SU-DHL-6 (cell line): ENCODE results near the gene SAMD1.

ENCODE experiments used
- CTCF ChIP-seq: fragments of 200-600 bp; sonication (generic); IDR thresholded peaks from one replicate; pipeline ENCODE4 v1.5.1; 2017; ENCODE audit warnings: antibody characterized with exemption, mild to moderate bottlenecking, low read length, moderate library complexity; ENCODE audit not compliant: insufficient read depth, poor library complexity, severe bottlenecking
- EZH2phosphoT487 ChIP-seq: fragments of 200-600 bp; sonication (generic), shearing (Covaris generic); conservative IDR thresholded peaks from 2 replicates; pipeline ENCODE4 v1.6.1; 2018; ENCODE audit warnings: mild to moderate bottlenecking, antibody characterized with exemption, low read length, moderate library complexity, mixed read lengths

- no peak for TF ChIP-seq CTCF
- no peak for TF ChIP-seq EZH2phosphoT487
Observed at GRCh38 chr19:14090509-14091080, at the start of gene SAMD1.
